HepG2 (cell line): ENCODE data around the gene HAPLN1. TPM values are rescaled to one million over a fixed set of nuclear protein-coding genes. Genes with fewer than 3 reads are reported as not detected.

Experiments used
- ETV6 ChIP-seq: sonication (generic); formaldehyde crosslinking; conservative IDR thresholded peaks from 2 replicates; pipeline ENCODE4 v1.4.0; 2020; ENCODE audit warnings: missing genetic modification reagents
- HDAC1 ChIP-seq: sonication (generic); formaldehyde crosslinking; IDR thresholded peaks from 2 replicates; pipeline ENCODE4 v1.5.1; 2020; ENCODE audit warnings: mild to moderate bottlenecking, missing genetic modification reagents
- HOXA3 ChIP-seq: sonication (generic); formaldehyde crosslinking; IDR thresholded peaks from 2 replicates; pipeline ENCODE4 v1.5.0; 2020; ENCODE audit warnings: missing genetic modification reagents
- MED1 ChIP-seq: sonication (generic); formaldehyde crosslinking; IDR thresholded peaks from 2 replicates; pipeline ENCODE4 v1.4.0; 2020; ENCODE audit warnings: missing genetic modification reagents
- MYNN ChIP-seq: sonication (generic); formaldehyde crosslinking; IDR thresholded peaks from 2 replicates; pipeline ENCODE4 v1.4.0; 2020; ENCODE audit warnings: mild to moderate bottlenecking, low read depth, missing genetic modification reagents
- NFIB ChIP-seq: sonication (generic); formaldehyde crosslinking; IDR thresholded peaks from 2 replicates; pipeline ENCODE4 v1.9.0; 2021; ENCODE audit warnings: missing genetic modification reagents, mild to moderate bottlenecking, borderline replicate concordance
- SP4 ChIP-seq: sonication (generic); formaldehyde crosslinking; IDR thresholded peaks from 2 replicates; pipeline ENCODE4 v1.8.1; 2023; ENCODE audit warnings: mild to moderate bottlenecking, missing genetic modification reagents
- ZFX ChIP-seq: sonication (generic); formaldehyde crosslinking; IDR thresholded peaks from 2 replicates; pipeline ENCODE4 v1.4.0; 2020; ENCODE audit warnings: mild to moderate bottlenecking, low read depth, missing genetic modification reagents, moderate library complexity
- ZNF274 ChIP-seq: sonication (generic); formaldehyde crosslinking; IDR thresholded peaks from 2 replicates; pipeline ENCODE4 v1.5.1; 2020; ENCODE audit warnings: mild to moderate bottlenecking, missing genetic modification reagents
- ZNF34 ChIP-seq: sonication (generic); formaldehyde crosslinking; IDR thresholded peaks from 2 replicates; pipeline ENCODE4 v1.4.0; 2020; ENCODE audit warnings: mild to moderate bottlenecking, missing genetic modification reagents, borderline replicate concordance
- ZNF850 ChIP-seq: sonication (generic); formaldehyde crosslinking; conservative IDR thresholded peaks from 2 replicates; pipeline ENCODE4 v1.9.0; 2021; ENCODE audit warnings: mild to moderate bottlenecking, missing genetic modification reagents
- polyA plus RNA-seq, 8 experiments: library from polyadenylated mRNA; depleted of rRNA in 3 of 8; stranded (reverse) in 7 of 8; unstranded in 1 of 8; fragments of >200 nt; fragmentation: Illumina TruSeq in 4 of 8; extraction: Trizol in 4 of 8; gene quantifications; 2 replicates each; pipeline versions ENCODE4 v1.2.1 to v1.2.3, GENCODE V29; 2011 to 2016; ENCODE audit warnings: low read depth in 4 of 8, missing spikeins in 1 of 8, mixed read lengths in 1 of 8; ENCODE audit not compliant: insufficient read depth in 1 of 8
- total RNA-seq, 5 experiments: library from RNA; depleted of rRNA; stranded (reverse); fragments of >200 nt; fragmentation: Illumina TruSeq; extraction: Trizol; gene quantifications; 2 replicates each; pipeline ENCODE4 v1.2.3, GENCODE V29; 2016; ENCODE audit warnings: low read depth in 1 of 5
- TF ChIP-seq, protein P1 (sequence below): sonication (generic); formaldehyde crosslinking; IDR thresholded peaks from 2 replicates; pipeline ENCODE4 v1.4.0; 2020; ENCODE audit warnings: mild to moderate bottlenecking, missing genetic modification reagents
- TF ChIP-seq, protein P2 (sequence below): sonication (generic); formaldehyde crosslinking; IDR thresholded peaks from 2 replicates; pipeline ENCODE4 v1.4.0; 2020; ENCODE audit warnings: missing genetic modification reagents, borderline replicate concordance
- TF ChIP-seq, protein P3 (sequence below): IDR thresholded peaks from 2 replicates; pipeline ENCODE4 v1.6.1; 2012; ENCODE audit warnings: low read depth, low read length, improper control_type of control experiment
- TF ChIP-seq, protein P4 (sequence below): sonication (generic); formaldehyde crosslinking; IDR thresholded peaks from 2 replicates; pipeline ENCODE4 v1.5.0; 2020; ENCODE audit warnings: mild to moderate bottlenecking, missing genetic modification reagents
- TF ChIP-seq, protein P5 (sequence below): sonication (generic); formaldehyde crosslinking; IDR thresholded peaks from 2 replicates; pipeline ENCODE4 v1.5.0; 2020; ENCODE audit warnings: missing genetic modification reagents

The HAPLN1 gene
- total and polyA plus RNA-seq, 2 of the 13 experiments (the other 11 are each of a cell fraction or from before 2014, with no cell fraction given): not detected

DNA sequence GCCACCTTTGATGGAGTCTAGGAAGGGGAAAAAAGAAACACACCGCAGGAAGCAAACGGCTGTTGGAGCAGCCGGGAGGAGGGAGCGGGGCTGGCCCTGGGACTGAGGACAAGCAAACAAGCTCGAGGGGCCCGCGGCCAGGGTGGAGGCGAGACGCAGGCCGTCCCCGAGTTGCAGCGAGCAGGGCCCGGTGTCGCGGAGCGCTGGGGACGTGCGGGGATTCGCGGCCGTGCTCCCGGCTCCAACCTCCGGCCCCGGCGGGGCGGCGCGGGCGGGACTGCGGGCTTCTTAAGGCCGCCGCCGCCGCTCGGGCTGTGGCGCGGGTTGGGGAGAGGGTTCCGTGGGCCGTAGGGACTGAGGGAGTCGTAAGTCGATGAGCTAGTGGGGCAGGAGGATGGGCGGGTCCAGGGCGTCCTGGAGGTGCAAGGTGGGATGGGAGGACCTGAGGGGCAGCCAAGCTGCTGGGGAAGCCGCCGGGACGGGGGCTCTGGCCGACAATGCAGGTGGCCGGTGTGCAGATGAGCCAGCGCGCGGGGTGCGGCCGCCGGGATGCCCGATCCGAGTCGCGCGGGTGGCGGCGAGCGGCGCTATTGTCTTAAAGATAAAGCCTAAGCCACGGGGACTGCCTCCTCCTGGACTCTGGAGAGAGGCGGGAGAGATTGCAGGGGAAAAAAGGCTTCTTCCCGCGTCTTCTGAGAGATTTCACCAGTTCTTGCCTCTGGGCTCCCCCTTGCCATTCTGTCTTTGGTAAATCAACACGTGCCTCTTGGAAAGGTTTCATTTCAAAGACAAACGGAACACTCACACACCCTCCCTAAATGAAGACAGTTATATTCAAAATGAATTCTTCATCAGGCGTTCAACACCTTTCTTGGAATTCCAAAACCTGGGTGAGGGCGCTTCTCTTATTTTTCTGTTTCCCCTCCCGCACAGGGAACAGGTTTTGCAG lies 1.6 kb upstream of the HAPLN1 start (continued):
- TF ChIP-seq, protein P1, sequence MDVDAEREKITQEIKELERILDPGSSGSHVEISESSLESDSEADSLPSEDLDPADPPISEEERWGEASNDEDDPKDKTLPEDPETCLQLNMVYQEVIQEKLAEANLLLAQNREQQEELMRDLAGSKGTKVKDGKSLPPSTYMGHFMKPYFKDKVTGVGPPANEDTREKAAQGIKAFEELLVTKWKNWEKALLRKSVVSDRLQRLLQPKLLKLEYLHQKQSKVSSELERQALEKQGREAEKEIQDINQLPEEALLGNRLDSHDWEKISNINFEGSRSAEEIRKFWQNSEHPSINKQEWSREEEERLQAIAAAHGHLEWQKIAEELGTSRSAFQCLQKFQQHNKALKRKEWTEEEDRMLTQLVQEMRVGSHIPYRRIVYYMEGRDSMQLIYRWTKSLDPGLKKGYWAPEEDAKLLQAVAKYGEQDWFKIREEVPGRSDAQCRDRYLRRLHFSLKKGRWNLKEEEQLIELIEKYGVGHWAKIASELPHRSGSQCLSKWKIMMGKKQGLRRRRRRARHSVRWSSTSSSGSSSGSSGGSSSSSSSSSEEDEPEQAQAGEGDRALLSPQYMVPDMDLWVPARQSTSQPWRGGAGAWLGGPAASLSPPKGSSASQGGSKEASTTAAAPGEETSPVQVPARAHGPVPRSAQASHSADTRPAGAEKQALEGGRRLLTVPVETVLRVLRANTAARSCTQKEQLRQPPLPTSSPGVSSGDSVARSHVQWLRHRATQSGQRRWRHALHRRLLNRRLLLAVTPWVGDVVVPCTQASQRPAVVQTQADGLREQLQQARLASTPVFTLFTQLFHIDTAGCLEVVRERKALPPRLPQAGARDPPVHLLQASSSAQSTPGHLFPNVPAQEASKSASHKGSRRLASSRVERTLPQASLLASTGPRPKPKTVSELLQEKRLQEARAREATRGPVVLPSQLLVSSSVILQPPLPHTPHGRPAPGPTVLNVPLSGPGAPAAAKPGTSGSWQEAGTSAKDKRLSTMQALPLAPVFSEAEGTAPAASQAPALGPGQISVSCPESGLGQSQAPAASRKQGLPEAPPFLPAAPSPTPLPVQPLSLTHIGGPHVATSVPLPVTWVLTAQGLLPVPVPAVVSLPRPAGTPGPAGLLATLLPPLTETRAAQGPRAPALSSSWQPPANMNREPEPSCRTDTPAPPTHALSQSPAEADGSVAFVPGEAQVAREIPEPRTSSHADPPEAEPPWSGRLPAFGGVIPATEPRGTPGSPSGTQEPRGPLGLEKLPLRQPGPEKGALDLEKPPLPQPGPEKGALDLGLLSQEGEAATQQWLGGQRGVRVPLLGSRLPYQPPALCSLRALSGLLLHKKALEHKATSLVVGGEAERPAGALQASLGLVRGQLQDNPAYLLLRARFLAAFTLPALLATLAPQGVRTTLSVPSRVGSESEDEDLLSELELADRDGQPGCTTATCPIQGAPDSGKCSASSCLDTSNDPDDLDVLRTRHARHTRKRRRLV (CRISPR knock-in tag): no peak
- TF ChIP-seq ZNF850: no peak
- TF ChIP-seq, protein P2, sequence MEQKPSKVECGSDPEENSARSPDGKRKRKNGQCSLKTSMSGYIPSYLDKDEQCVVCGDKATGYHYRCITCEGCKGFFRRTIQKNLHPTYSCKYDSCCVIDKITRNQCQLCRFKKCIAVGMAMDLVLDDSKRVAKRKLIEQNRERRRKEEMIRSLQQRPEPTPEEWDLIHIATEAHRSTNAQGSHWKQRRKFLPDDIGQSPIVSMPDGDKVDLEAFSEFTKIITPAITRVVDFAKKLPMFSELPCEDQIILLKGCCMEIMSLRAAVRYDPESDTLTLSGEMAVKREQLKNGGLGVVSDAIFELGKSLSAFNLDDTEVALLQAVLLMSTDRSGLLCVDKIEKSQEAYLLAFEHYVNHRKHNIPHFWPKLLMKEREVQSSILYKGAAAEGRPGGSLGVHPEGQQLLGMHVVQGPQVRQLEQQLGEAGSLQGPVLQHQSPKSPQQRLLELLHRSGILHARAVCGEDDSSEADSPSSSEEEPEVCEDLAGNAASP (CRISPR knock-in tag): no peak
- TF ChIP-seq HOXA3 (CRISPR knock-in tag): no peak; the same call in 1 of the 2 replicates
- no peak for TF ChIP-seq MYNN (CRISPR knock-in tag)
- 0 out of 2 replicates have a peak, but pooled peaks have one; percentile 67 for TF ChIP-seq ETV6 (CRISPR knock-in tag)
- TF ChIP-seq ZNF34 (CRISPR knock-in tag): no peak
- TF ChIP-seq, protein P3, sequence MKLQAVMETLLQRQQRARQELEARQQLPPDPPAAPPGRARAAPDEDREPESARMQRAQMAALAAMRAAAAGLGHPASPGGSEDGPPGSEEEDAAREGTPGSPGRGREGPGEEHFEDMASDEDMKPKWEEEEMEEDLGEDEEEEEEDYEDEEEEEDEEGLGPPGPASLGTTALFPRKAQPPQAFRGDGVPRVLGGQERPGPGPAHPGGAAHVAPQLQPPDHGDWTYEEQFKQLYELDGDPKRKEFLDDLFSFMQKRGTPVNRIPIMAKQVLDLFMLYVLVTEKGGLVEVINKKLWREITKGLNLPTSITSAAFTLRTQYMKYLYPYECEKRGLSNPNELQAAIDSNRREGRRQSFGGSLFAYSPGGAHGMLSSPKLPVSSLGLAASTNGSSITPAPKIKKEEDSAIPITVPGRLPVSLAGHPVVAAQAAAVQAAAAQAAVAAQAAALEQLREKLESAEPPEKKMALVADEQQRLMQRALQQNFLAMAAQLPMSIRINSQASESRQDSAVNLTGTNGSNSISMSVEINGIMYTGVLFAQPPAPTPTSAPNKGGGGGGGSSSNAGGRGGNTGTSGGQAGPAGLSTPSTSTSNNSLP: no peak
- TF ChIP-seq NFIB: no peak
- TF ChIP-seq, protein P4, sequence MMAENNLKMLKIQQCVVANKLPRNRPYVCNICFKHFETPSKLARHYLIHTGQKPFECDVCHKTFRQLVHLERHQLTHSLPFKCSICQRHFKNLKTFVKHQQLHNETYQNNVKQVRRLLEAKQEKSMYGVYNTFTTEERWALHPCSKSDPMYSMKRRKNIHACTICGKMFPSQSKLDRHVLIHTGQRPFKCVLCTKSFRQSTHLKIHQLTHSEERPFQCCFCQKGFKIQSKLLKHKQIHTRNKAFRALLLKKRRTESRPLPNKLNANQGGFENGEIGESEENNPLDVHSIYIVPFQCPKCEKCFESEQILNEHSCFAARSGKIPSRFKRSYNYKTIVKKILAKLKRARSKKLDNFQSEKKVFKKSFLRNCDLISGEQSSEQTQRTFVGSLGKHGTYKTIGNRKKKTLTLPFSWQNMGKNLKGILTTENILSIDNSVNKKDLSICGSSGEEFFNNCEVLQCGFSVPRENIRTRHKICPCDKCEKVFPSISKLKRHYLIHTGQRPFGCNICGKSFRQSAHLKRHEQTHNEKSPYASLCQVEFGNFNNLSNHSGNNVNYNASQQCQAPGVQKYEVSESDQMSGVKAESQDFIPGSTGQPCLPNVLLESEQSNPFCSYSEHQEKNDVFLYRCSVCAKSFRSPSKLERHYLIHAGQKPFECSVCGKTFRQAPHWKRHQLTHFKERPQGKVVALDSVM (CRISPR knock-in tag): peak; percentile 27; the same call in 1 of the 2 replicates
- no peak for TF ChIP-seq SP4 (CRISPR knock-in tag)
- 0 out of 2 replicates have a peak, but pooled peaks have one; percentile 35 for TF ChIP-seq HDAC1
- TF ChIP-seq, protein P5, sequence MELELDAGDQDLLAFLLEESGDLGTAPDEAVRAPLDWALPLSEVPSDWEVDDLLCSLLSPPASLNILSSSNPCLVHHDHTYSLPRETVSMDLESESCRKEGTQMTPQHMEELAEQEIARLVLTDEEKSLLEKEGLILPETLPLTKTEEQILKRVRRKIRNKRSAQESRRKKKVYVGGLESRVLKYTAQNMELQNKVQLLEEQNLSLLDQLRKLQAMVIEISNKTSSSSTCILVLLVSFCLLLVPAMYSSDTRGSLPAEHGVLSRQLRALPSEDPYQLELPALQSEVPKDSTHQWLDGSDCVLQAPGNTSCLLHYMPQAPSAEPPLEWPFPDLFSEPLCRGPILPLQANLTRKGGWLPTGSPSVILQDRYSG (CRISPR knock-in tag): no peak
- TF ChIP-seq ZNF274 (CRISPR knock-in tag): no peak
- TF ChIP-seq MED1 (CRISPR knock-in tag): 0 out of 2 replicates have a peak, but pooled peaks have one; percentile 17
- 0 out of 2 replicates have a peak, but pooled peaks have one; percentile 44 for TF ChIP-seq ZFX (CRISPR knock-in tag)
